H7 (cell line): ENCODE measurements around the gene ZNF557. TPM values are rescaled to one million over a fixed set of nuclear protein-coding genes. Genes with fewer than 3 reads are reported as not detected.

ENCODE experiments used
- DNase-seq: peaks from one replicate; pipeline ENCODE4 v3.0.0; 2012
- H3K27me3 ChIP-seq: 2 replicates; pipeline ENCODE4 v1.6.0; 2011; ENCODE audit warnings: mild to moderate bottlenecking, low read length; ENCODE audit not compliant: control insufficient read depth, insufficient read depth
- H3K36me3 ChIP-seq: replicated peaks from 2 replicates; pipeline ENCODE4 v1.5.1; 2011; ENCODE audit warnings: low read length; ENCODE audit not compliant: control insufficient read depth, insufficient read depth
- H3K4me3 ChIP-seq: 2 replicates; pipeline ENCODE4 v1.5.1; 2011; ENCODE audit warnings: low read depth, mild to moderate bottlenecking, control low read depth, low read length, moderate library complexity; ENCODE audit not compliant: insufficient read depth
- total RNA-seq: library from RNA; depleted of rRNA; stranded (reverse); fragments of >200 nt; shearing (Covaris generic); gene quantifications from 2 replicates; pipeline ENCODE4 v1.2.3, GENCODE V29; 2014; rRNA removed

ZNF557 gene
- total RNA-seq, 1 experiment from 2014 or later, result 5.8 TPM

- peaks cover 20% of the 10 kb centered on the region for H3K36me3 ChIP-seq
- H3K4me3 ChIP-seq, result no peak overlapping the region
- no peaks in the 10 kb centered on the region for H3K27me3 ChIP-seq
- DNase-seq, result no peak
Measured at GRCh38 chr19:7126132-7126531, 56.6 kb downstream of the ZNF557 start.

GRCh38 chr19:7130043-7130442, 60.5 kb downstream of the ZNF557 start:
- H3K4me3 ChIP-seq, result no peak overlapping the region
- H3K27me3 ChIP-seq, result no peaks in the 10 kb centered on the region

GRCh38 chr19:7132054-7132453, 62.6 kb downstream of the ZNF557 start:
- peaks cover 2% of the 10 kb centered on the region for H3K36me3 ChIP-seq
- H3K4me3 ChIP-seq, result no peak overlapping the region
- H3K27me3 ChIP-seq, result no peaks in the 10 kb centered on the region
- no peak for DNase-seq

More at GRCh38 chr19:7130043-7130442, 60.5 kb downstream of the ZNF557 start:
- no peak for DNase-seq
- peaks cover 16% of the 10 kb centered on the region for H3K36me3 ChIP-seq

- no peak for DNase-seq
- H3K27me3 ChIP-seq, result no peaks in the 10 kb centered on the region
- peaks cover 3% of the 10 kb centered on the region for H3K36me3 ChIP-seq
- H3K4me3 ChIP-seq, result no peak overlapping the region
Measured at GRCh38 chr19:7137120-7137519, 67.6 kb downstream of the ZNF557 start.

Other genes with a start within 250 kb of the ZNF557 start
- not detected in 2 replicates for gene ADGRE1, start 182.1 kb upstream of the ZNF557 start, total RNA-seq
- not detected in 2 replicates for gene MBD3L2B, start 48.3 kb upstream of the ZNF557 start, total RNA-seq
- not detected in 2 replicates for gene MBD3L5, start 39.1 kb upstream of the ZNF557 start, total RNA-seq
- not detected in 2 replicates for gene MBD3L4, start 29.5 kb upstream of the ZNF557 start, total RNA-seq
- gene MBD3L2, start 20.4 kb upstream of the ZNF557 start, total RNA-seq, result not detected in 2 replicates
- gene MBD3L3, start 11.0 kb upstream of the ZNF557 start, total RNA-seq, result not detected in 2 replicates
- 10.0 and 13.6 TPM in 2 replicates for gene INSR, start 224.7 kb downstream of the ZNF557 start, total RNA-seq